ENCODE data around the gene CREBZF.

CREBZF gene

DNA sequence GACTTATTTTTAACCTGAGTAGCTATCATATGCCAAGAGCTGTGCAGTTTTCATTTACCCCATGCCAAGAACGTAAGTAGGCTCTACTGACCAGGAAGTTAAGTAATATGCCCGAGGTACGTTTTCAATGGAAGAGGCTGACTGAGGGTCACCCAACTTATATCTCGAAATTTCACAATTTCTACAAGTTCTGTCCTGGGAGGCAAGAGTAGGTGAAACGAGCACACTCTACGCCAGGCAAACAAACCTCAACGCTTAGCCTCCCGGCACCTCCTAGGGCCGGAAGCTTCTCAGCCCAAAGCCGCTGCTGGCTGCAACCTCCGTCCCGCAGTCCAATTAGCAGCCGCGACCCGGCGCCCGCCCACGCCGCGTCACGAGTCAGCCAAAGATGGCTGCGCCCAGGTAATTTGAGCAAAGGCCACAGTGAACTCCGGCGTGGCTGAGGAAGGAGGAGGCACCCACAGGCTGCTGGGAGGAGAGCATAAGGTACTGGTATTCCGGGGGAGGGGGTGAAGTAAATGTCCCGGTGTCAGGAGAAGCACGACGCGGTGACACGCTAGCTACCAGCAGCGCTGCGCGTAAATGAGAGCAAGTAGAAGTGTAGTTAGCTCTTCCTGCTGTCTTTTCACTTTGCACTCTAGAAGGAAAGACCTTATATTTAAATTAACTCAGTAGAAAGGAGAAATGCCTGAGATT is 17.2 kb downstream of the CREBZF start, which contains the start of gene TMEM126A:
TSS of gene TMEM126A (plus strand) at position 364 of the 696 bp plus-strand sequence. CDS start 2,289 bp downstream, outside the sequence.
- no peaks in the 10 kb centered on the region for H3K36me3 ChIP-seq (ENCODE audit: insufficient read depth)
- peaks cover 29% of the 10 kb centered on the region for H3K4me1 ChIP-seq (ENCODE audit: low read depth, poor library complexity, severe bottlenecking)
- H3K27ac ChIP-seq, result peak within 1 kb of the TSS; percentile 66
- no peaks in the 10 kb centered on the region for H3K27me3 ChIP-seq (ENCODE audit: insufficient read depth, low read depth)
- TF ChIP-seq, protein P1, sequence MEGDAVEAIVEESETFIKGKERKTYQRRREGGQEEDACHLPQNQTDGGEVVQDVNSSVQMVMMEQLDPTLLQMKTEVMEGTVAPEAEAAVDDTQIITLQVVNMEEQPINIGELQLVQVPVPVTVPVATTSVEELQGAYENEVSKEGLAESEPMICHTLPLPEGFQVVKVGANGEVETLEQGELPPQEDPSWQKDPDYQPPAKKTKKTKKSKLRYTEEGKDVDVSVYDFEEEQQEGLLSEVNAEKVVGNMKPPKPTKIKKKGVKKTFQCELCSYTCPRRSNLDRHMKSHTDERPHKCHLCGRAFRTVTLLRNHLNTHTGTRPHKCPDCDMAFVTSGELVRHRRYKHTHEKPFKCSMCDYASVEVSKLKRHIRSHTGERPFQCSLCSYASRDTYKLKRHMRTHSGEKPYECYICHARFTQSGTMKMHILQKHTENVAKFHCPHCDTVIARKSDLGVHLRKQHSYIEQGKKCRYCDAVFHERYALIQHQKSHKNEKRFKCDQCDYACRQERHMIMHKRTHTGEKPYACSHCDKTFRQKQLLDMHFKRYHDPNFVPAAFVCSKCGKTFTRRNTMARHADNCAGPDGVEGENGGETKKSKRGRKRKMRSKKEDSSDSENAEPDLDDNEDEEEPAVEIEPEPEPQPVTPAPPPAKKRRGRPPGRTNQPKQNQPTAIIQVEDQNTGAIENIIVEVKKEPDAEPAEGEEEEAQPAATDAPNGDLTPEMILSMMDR (conservative IDR thresholded peaks at IDR 0.05; ENCODE audit: low read depth, low read length), result no peak
- H4K20me1 ChIP-seq (ENCODE audit: insufficient read depth), result no peaks in the 10 kb centered on the region
- peaks cover 23% of the 10 kb centered on the region for H3K79me2 ChIP-seq (ENCODE audit: insufficient read depth, low read depth)
- H3K4me2 ChIP-seq, result peak within 1 kb of the TSS; percentile 84
- peak within 1 kb of the TSS; percentile 65 for H2AFZ ChIP-seq (ENCODE audit: low read depth)
- peak within 1 kb of the TSS; percentile 61 for H3K9ac ChIP-seq
- H3K4me3 ChIP-seq (IDR thresholded peaks at IDR 0.05; ENCODE audit: insufficient read depth, low read depth, low read length), result no peak within 1 kb of the TSS

DNA sequence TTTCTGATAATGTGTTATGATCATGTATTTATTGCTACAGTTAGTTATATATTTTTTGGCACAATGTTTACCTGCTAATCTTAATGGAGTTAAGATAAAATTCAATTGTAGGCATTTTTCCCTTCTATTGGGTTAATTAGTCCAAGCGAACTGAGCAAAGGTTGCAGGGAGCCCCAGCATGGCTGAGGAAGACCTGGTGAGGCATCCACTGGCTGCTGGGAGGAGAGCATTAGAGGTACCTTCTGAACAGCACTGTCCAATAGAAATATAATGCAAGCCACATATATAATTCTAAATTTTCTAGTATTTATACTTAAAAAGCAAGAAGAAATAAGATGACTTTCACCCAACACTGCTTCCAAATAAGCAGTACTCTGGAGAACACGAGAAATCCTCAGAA is 17.9 kb downstream of the CREBZF start:
- H3K4me3 ChIP-seq (IDR thresholded peaks at IDR 0.05; ENCODE audit: insufficient read depth, low read depth, low read length), result no peak overlapping the region
- no peaks in the 10 kb centered on the region for H3K36me3 ChIP-seq (ENCODE audit: insufficient read depth)
- H3K9ac ChIP-seq, result peak overlapping the region; percentile 61; the same call in 1 of the 2 replicates
- peaks cover 29% of the 10 kb centered on the region for H3K4me1 ChIP-seq (ENCODE audit: low read depth, poor library complexity, severe bottlenecking)
- H2AFZ ChIP-seq (ENCODE audit: low read depth), result peak overlapping the region; percentile 65
- TF ChIP-seq, protein P1 (conservative IDR thresholded peaks at IDR 0.05; ENCODE audit: low read depth, low read length), result no peak
- H4K20me1 ChIP-seq (ENCODE audit: insufficient read depth), result no peaks in the 10 kb centered on the region
- peaks cover 23% of the 10 kb centered on the region for H3K79me2 ChIP-seq (ENCODE audit: insufficient read depth, low read depth)
- peak overlapping the region; percentile 66 for H3K27ac ChIP-seq
- no peaks in the 10 kb centered on the region for H3K27me3 ChIP-seq (ENCODE audit: insufficient read depth, low read depth)
- peak overlapping the region; percentile 84 for H3K4me2 ChIP-seq

DNA sequence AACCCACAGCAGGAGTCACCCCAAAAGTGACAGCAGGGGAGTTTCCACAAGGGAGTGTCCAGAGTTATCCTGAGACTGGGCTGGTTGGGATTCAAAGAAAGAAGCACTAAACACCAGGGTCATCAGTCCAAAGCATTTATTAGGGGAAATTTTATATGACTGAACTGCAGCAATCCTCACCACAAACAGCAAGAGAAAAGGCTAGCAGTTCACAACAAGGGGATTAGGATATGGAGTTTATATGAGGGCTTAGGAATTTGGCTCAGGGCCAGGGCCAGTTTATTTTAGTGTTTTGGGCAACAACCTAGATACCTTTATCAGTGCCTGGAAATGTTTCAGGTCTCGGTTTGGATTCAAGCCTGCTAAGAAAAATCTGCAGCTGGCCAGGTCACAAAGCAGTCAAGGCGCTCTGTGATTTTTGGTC is 21.7 kb downstream of the CREBZF start:
- Histone ChIP-seq H3K9ac (no peak overlapping the region), H3K79me2 (ENCODE audit: insufficient read depth, low read depth) (peaks cover 1% of the 10 kb centered on the region; the same call in 1 of the 2 replicates), H3K36me3 (ENCODE audit: insufficient read depth) (no peaks in the 10 kb centered on the region), H2AFZ (ENCODE audit: low read depth) (no peak overlapping the region), H3K4me2 (no peak overlapping the region), H3K27ac (no peak overlapping the region), H4K20me1 (ENCODE audit: insufficient read depth) (no peaks in the 10 kb centered on the region), H3K27me3 (ENCODE audit: insufficient read depth, low read depth) (no peaks in the 10 kb centered on the region), H3K4me1 (ENCODE audit: low read depth, poor library complexity, severe bottlenecking) (peaks cover 7% of the 10 kb centered on the region), H3K4me3 (IDR thresholded peaks at IDR 0.05; ENCODE audit: insufficient read depth, low read depth, low read length) (no peak overlapping the region)
- TF ChIP-seq, protein P1 (conservative IDR thresholded peaks at IDR 0.05; ENCODE audit: low read depth, low read length), result no peak

GRCh38 chr11:85634747-85635146 is 30.2 kb downstream of the CREBZF start:
- no peak overlapping the region for H3K9ac ChIP-seq
- H3K4me1 ChIP-seq (ENCODE audit: low read depth, poor library complexity, severe bottlenecking), result peaks cover 2% of the 10 kb centered on the region
- peaks cover 26% of the 10 kb centered on the region for H3K79me2 ChIP-seq (ENCODE audit: insufficient read depth, low read depth)
- TF ChIP-seq, protein P1 (conservative IDR thresholded peaks at IDR 0.05; ENCODE audit: low read depth, low read length), result no peak
- no peaks in the 10 kb centered on the region; the same call in 1 of the 2 replicates for H3K36me3 ChIP-seq (ENCODE audit: insufficient read depth)
- no peak overlapping the region for H3K27ac ChIP-seq
- H3K4me3 ChIP-seq (IDR thresholded peaks at IDR 0.05; ENCODE audit: insufficient read depth, low read depth, low read length), result no peak overlapping the region
- H4K20me1 ChIP-seq (ENCODE audit: insufficient read depth), result no peaks in the 10 kb centered on the region
- H3K4me2 ChIP-seq, result no peak overlapping the region
- no peaks in the 10 kb centered on the region for H3K27me3 ChIP-seq (ENCODE audit: insufficient read depth, low read depth)
- H2AFZ ChIP-seq (ENCODE audit: low read depth), result no peak overlapping the region

Measured in KMS-11 (cell line).